ENCODE data around the gene TMCC1. TPM values are rescaled to one million over a fixed set of nuclear protein-coding genes. Genes with fewer than 3 reads are reported as not detected.

The TMCC1 gene
- total and polyA plus RNA-seq, 2 donors (not counting 3 experiments of a cell fraction or from before 2014, with no cell fraction given) = 17.4 to 38.4 TPM

- no peak for FAIRE-seq
- no peaks in the 10 kb centered on the region for H3K9me1 ChIP-seq (replicated peaks; ENCODE audit: control insufficient read depth, extremely low read depth, insufficient read depth, low read length)
- dilution Hi-C loops (cut with MboI; ENCODE audit: extremely low pct_ligation_motif_present, low sequenced_read_pairs) (no loop called here), intact Hi-C loops (cut with micrococcal nuclease) (no loop called here)
- no peak overlapping the region for H3K9ac ChIP-seq (replicated peaks; ENCODE audit: extremely low read depth, insufficient read depth, low read length)
- BruUV-seq (replicated peaks) = no TSS peak
- no peak overlapping the region for H3K4me2 ChIP-seq (ENCODE audit: insufficient read depth, low read length)
- no peaks in the 10 kb centered on the region for H3K36me3 ChIP-seq (ENCODE audit: control insufficient read depth in 2 of 2, extremely low read depth in 1 of 2, insufficient read depth in 2 of 2, low read length in 2 of 2)
- no peak overlapping the region for H3K27ac ChIP-seq (ENCODE audit: insufficient read depth, low read depth, low read length)
- no peaks in the 10 kb centered on the region for H3K27me3 ChIP-seq (ENCODE audit: control insufficient read depth in 2 of 2, insufficient read depth in 2 of 2, low read length in 2 of 2)
- no peak overlapping the region for H2AFZ ChIP-seq (ENCODE audit: low read depth, low read length)
- H3K4me1 ChIP-seq (ENCODE audit: control insufficient read depth, extremely low read depth, insufficient read depth, low read length) = no peaks in the 10 kb centered on the region
- POLR2A ChIA-PET = no interaction called here
- no peaks in the 10 kb centered on the region for H3K9me3 ChIP-seq (replicated peaks; ENCODE audit: control insufficient read depth, insufficient read depth, low read length)
- no peaks in the 10 kb centered on the region for H3K79me2 ChIP-seq (ENCODE audit: control insufficient read depth, insufficient read depth, low read length)
- no peak for DNase-seq (ENCODE audit: low read depth, low spot score)
- no peak overlapping the region for H3K4me3 ChIP-seq (replicated peaks in 1 of 3; ENCODE audit: insufficient read depth in 1 of 3, low read depth in 1 of 3, low read length in 3 of 3)
- CTCF ChIA-PET = no interaction called here
- TF ChIP-seq FOS (IDR thresholded peaks at IDR 0.05; ENCODE audit: borderline replicate concordance, insufficient read depth, low read length) (no peak), EZH2 (IDR thresholded peaks at IDR 0.05; ENCODE audit: borderline replicate concordance, low read depth, low read length, severe bottlenecking) (no peak), POLR2A (IDR thresholded peaks at IDR 0.05; ENCODE audit: low read depth, low read length) (no peak), MAX (IDR thresholded peaks at IDR 0.05; ENCODE audit: insufficient read depth, insufficient read length) (no peak), GATA2 (IDR thresholded peaks at IDR 0.05; ENCODE audit: insufficient read depth, insufficient read length, low read depth, low read length) (no peak), JUN (IDR thresholded peaks at IDR 0.05; ENCODE audit: borderline replicate concordance, insufficient read depth, insufficient read length, low read depth) (no peak), CTCF (IDR thresholded peaks at IDR 0.05; ENCODE audit: extremely low read depth in 1 of 2, insufficient read depth in 1 of 2, low read depth in 1 of 2, low read length in 2 of 2) (no peak), MYC (IDR thresholded peaks at IDR 0.05; ENCODE audit: low read depth, low read length) (no peak), POLR2AphosphoS5 (IDR thresholded peaks at IDR 0.05; ENCODE audit: insufficient read depth, low read depth, low read length) (no peak)
- no peaks in the 10 kb centered on the region for H4K20me1 ChIP-seq (replicated peaks; ENCODE audit: control insufficient read depth, extremely low read depth, insufficient read depth, low read length)
These were observed 257.4 kb downstream of the TMCC1 start for GRCh38 chr3:129636082-129636481.
